Uterus (tissue), 2 donors: ENCODE measurements around the gene KCNQ1.

ENCODE experiments used
- POLR2A ChIP-seq, 2 donors: fragments of 450-650 bp; IDR thresholded peaks; one replicate each; pipeline ENCODE4 v1.6.1; 2016; ENCODE audit warnings: antibody characterized with exemption in 2 of 2, mild to moderate bottlenecking in 1 of 2, moderate library complexity in 1 of 2
- TF ChIP-seq, protein P1 (sequence below), 4 experiments: fragments of 200-600 bp in 2 of 4; fragments of 450-650 bp in 2 of 4; sonication (generic) in 2 of 4; IDR thresholded peaks; one replicate each; pipeline ENCODE4 v1.5.1; 2016 to 2019; ENCODE audit warnings: antibody characterized with exemption in 4 of 4, mild to moderate bottlenecking in 2 of 4, moderate library complexity in 1 of 4

- TF ChIP-seq, protein P1, sequence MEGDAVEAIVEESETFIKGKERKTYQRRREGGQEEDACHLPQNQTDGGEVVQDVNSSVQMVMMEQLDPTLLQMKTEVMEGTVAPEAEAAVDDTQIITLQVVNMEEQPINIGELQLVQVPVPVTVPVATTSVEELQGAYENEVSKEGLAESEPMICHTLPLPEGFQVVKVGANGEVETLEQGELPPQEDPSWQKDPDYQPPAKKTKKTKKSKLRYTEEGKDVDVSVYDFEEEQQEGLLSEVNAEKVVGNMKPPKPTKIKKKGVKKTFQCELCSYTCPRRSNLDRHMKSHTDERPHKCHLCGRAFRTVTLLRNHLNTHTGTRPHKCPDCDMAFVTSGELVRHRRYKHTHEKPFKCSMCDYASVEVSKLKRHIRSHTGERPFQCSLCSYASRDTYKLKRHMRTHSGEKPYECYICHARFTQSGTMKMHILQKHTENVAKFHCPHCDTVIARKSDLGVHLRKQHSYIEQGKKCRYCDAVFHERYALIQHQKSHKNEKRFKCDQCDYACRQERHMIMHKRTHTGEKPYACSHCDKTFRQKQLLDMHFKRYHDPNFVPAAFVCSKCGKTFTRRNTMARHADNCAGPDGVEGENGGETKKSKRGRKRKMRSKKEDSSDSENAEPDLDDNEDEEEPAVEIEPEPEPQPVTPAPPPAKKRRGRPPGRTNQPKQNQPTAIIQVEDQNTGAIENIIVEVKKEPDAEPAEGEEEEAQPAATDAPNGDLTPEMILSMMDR (IDR thresholded peaks at IDR 0.05) = no peak
- no peak for TF ChIP-seq POLR2A (IDR thresholded peaks at IDR 0.05)
Observed at GRCh38 chr11:2693271-2694261, 248.8 kb downstream of the KCNQ1 start.
